Fibroblast of peridontal ligament (primary cell): Measurements from ENCODE around the gene SPATA25.
A peak's percentile ranks its signal among the peaks of the same experiment; 100 is the strongest.
"Not testable (repeated sequence)": the region's sequence is repeated elsewhere in the genome, so short reads cannot be mapped to it uniquely, and the experiment has no call there.

Source experiments
- DNase-seq: peaks from one replicate; pipeline ENCODE4 v3.0.0-alpha.2; 2010; ENCODE audit errors: extremely low read depth

Gene SPATA25

GRCh38 chr20:45917790-45918141 lies 30.3 kb upstream of the SPATA25 start:
- peak; percentile 72 for DNase-seq

GRCh38 chr20:45913116-45913515 lies 25.7 kb upstream of the SPATA25 start:
- no peak for DNase-seq

DNA sequence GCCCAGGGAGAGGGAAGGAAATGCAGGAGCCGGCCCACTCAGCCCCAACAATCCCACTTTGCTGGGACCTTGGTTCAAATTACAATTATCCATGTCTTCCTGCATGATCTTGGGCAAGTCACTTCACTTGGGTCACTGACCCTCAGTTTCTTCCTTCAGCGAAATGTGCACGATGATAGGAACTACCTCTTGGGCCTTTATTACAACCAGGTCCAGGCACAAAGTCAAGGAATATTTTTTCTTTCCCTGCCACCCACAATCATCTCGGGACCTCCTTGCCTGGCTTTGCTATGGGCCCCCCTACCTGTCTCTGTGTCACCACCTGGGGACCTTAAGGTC lies 24.9 kb upstream of the SPATA25 start:
- DNase-seq, result no peak

DNA sequence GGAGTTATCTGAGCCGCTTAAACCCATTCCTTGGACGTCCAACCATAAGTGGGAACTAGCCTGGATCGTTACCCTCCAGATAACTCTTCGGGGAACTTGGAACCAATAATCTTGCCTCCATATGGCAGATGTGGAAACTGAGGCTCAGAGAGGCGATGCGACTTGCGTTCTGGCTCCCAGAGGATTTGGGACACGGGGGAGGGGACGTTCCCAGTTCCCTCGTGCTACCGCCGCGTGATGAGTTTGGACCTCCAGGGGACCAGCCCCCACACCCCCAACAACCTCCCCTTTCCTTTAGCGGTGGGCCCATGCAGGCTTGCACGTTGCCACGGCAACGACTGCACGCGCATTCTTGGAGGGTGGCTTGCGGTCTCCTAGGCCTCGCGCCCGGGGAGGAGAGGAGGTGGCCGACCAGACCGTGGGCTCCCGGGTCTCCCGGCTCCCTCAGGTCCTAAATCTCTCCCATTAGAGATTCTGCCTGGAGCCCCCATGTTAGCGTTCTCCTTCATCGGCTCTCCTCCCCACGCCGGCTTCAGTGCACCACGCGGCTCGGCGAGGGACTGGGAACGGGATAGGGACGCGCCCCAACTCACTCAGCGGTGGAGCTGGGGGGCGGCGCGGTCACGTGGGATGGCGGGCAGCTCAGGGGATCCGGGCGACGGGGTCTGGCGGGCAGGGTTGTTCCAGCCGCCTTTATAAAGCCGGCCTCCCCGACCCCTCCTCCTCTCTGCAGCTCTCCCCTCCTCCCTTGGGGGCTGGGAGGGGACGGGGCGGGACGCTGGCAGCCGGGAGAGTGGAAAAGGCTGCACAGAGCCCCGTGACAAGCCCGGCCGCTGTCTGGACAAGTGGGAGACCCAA lies 24.3 kb upstream of the SPATA25 start, which contains the start of gene PLTP:
PLTP (minus strand) TSS at position 670 of the 858 bp plus-strand sequence. CDS start 703 bp downstream, outside the sequence.
- peak; percentile 65 for DNase-seq

DNA sequence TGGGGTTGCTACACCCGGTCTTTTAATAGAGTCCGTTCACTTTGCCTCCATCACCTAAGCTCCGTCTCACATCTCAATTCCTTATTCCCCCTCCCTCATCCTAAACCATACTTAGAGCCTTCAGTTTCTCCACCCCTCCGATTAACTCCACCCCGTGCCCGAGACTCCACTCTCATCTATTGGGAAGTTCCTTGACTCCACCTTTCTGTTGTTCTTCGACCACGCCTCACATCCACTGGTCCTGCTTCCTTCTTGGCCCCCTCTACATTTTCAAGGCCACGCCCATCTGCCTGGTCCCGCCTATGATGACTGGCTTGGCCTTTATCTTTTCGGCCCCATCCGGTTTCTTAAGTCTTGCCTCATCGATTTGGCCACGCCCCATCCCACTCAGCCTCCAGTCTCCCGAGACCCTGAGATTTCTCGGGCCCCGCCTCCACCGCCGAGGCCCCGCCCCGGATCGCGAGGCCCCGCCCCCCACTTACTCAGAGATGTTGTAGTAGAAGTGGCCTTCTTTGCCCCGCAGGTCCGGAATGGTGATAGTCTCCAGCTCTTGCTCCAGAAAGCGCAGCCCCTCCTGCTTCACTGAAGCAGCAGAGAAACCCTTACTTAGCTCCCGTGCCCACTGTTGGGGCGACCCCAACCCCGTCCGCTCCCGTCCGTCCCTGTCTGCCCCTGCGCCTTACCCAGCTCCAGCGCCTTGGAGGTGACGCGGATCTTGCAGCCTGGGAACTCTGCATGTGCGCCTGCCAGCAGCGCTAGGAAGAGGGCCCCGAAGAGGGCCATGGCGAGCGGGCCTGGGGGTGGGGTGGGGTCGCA lies 23.5 kb upstream of the SPATA25 start:
- DNase-seq, result peak; percentile 99

DNA sequence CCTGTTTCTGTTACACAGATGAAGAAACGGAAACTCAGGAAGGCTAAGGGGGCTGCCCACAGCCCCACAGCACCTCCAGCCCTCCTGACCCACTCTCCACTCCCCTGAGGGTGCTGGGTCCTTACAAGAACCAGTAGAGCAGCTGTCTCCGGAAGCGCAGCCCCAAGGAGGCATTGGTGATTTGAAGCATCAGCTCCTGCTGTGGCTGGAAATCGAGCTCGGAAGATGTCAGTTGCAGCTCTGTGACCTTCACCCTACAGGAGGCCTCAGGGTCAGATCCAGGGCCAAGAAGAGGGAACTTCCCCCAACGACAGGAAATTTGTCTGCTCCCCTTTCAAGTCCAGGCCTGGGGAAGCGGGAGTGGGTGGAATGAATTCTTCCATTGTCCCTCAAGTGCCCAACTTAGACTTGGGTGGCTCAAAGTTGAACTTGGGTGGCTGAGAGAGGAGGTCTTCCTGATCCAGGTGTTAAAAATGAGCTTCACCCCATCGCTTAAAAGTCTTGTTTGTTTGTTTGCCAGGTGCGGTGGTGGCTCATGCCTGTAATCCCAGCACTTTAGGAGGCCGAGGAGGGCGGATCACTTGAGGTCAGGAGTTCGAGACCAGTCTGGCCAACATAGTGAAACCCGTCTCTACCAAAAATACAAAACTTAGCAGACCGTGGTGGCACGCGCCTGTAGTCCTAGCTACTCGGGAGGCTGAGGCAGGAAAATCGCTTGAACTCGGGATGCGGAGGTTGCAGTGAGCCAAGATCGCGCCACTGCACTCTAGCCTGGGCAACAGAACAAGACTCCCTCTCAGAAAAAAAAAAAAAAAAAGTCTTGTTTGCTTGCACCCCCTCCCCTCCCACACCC lies 22.6 kb upstream of the SPATA25 start:
- no peak for DNase-seq

- DNase-seq, result no peak
These were observed 21.9 kb upstream of the SPATA25 start for GRCh38 chr20:45909336-45909808.

DNA sequence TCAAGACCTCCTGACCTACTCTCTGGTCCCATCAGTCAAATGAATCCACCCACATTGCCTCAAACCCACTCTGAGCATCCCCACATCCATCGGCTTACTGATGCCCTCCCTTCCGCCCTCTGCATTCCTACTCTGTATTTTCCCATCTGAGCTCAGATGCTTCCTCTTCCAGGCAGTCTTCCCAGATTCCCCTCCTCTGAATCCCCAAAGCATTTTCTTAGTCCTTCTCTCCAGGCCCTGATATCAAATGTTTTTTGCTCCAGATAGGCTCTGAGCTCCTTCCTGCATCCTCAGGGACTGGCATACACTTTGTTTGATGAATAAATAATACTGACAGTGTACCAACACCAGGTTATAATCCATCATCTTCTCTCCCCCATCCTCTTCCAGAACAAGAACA lies 20.7 kb upstream of the SPATA25 start:
- DNase-seq, result no peak

- no peak for DNase-seq
These were observed 20.0 kb upstream of the SPATA25 start for GRCh38 chr20:45907219-45907948.

- DNase-seq, result peak; percentile 71
These were observed 18.2 kb upstream of the SPATA25 start for GRCh38 chr20:45905505-45906079.

- no peak for DNase-seq
These were observed 17.4 kb upstream of the SPATA25 start for GRCh38 chr20:45904583-45905504.

DNA sequence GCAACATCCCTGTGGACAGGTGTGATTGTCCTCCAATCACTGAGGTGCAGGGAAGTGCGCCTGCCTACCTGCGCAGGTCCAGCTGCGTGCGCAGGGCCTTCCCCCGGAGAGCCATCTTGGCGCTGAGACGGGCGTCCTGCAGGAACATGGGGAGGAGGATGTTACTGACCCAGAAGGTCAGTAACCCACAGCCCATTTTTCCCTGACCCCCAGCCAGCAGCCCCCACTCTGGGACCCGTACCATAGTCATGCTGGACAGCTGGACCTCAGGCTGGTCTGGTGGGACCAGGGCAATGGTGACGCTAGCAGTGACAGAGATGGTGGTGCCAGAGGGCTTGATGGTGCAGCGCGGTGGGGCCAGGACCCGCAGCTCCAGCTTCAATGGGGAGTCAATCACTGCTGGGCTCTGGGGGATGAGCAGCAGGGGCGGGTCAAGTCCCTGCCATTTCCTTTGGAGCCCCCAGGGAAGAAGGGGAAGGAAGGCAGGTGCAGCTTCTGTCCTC lies 14.8 kb upstream of the SPATA25 start:
- no peak for DNase-seq

DNA sequence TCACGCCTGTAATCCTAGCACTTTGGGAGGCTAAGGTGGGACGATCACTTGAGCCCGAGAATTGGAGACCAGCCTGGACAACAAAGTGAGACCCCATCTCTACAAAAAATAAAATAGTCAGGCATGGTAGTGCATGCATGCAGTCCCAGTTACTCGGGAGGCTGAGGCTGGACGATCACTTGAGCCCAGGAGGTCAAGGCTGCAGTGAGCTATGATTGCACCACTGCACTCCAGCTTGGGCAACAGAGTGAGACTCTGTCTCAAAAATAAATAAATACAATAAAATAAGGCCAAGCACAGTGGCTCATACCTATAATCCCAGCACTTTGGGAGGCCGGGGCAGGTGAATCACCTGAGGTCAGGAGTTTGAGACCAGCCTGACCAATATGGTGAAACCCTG lies 13.9 kb upstream of the SPATA25 start:
- DNase-seq, result not testable (repeated sequence)

DNA sequence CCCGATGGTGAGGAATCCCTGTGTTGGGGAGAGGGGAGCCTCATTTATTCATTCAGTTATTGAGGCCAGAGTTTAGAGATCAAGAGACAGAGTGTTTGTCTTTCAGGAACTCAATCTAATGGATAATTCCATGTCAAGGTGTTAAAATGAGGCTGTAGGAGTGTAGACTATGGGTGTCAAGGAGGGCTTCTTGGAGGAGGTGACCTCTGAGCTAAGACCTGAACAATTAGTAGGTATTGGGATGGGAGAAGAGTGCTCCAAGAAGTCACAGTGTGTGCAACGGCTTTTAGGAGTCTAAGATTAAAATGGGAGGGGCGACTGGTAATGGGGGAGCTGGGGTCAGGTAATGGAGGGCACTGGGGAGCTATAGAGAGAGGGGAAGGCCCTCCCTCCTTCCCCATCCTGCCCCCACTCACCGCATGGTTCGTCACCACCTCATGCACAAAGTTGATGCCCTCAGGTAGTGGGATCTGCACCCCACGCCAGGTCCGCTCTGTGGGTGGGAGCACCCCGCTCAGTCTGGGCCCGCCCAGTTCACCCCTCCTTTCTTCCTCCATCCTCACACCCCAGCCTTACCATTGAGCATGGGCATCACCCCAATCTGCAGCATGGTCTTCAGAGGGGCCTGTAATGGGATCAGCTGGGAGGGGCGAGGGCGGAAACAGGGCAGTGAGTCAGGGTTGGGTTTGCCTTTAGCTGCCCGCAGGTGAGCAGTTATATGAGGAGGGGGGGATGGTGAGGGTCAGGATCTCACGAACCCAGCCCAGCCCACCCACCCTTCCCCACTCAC lies 11.8 kb upstream of the SPATA25 start:
- DNase-seq, result no peak

GRCh38 chr20:45898285-45898684 lies 10.9 kb upstream of the SPATA25 start:
- DNase-seq, result no peak

DNA sequence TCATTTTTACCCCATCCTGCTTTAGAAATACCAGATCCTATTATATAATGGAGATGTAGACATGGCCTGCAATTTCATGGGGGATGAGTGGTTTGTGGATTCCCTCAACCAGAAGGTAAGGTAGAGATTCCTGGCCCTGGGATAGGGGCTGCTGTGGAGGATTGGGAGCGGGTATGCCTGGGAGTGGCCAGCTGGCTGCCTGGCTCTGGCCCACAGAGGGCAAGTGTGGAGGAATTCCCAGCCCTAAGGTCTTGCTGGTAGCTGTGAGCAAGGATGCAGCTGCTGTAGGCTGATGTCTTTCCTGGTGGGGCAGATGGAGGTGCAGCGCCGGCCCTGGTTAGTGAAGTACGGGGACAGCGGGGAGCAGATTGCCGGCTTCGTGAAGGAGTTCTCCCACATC lies 10.3 kb upstream of the SPATA25 start:
- DNase-seq, result no peak

GRCh38 chr20:45897289-45897688 lies 9.9 kb upstream of the SPATA25 start:
- no peak for DNase-seq

DNA sequence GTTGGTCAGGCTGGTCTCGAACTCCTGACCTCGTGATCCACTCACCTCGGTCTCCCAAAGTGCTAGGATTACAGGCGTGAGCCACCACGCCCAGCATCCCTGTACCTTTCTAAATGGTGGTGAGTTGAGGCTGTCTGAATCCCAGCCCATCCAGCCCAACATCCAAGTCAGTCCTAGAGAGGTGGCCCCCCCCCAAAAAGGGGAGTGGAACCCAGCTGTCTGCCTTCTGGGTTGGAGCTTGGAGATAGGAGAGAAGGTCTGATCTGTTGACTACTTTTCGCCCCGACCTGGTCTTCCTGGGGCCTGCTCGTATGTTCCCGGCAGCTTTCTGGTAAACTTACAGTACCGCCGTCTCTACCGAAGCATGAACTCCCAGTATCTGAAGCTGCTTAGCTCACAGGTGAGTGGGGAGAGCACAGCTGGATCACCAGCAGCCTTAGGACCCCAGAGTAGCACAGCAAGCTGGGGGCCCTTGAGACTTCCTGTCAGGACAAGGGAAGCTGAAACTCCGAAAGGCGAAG lies 9.3 kb upstream of the SPATA25 start:
- DNase-seq, result no peak

GRCh38 chr20:45894797-45895196 lies 7.4 kb upstream of the SPATA25 start:
- no peak for DNase-seq
